A673 (cell line): Measurements from ENCODE around the gene TRIM38. TPM values are rescaled to one million over a fixed set of nuclear protein-coding genes. Genes with fewer than 3 reads are reported as not detected.

Source experiments
- BruUV-seq: library from RNA; stranded (reverse); fragments of 400-500 nt; replicated peaks from 2 replicates; lab custom pipeline; 2021; lab: Mats Ljungman, UMichigan
- CTCF ChIA-PET: fragments of 300-600 bp; sonication (Branson Sonifier 250); formaldehyde crosslinking; loops from one replicate; lab custom pipeline; 2022; ENCODE audit warnings: antibody characterized with exemption; lab: Charles Lee
- POLR2A ChIA-PET: fragments of 300-600 bp; sonication (Branson Sonifier 250); formaldehyde crosslinking; loops from one replicate; lab custom pipeline; 2022; ENCODE audit warnings: antibody characterized with exemption; ENCODE audit not compliant: low non-redundant PET; lab: Charles Lee
- DNase-seq: peaks from one replicate; pipeline ENCODE4 v3.0.0-alpha.2; 2015; ENCODE audit warnings: low spot score
- H3K27ac ChIP-seq: fragments of 200-600 bp; sonication (generic); 2 replicates; pipeline ENCODE4 v1.5.1; 2016; ENCODE audit warnings: mixed run types, low read depth, mild to moderate bottlenecking, mixed read lengths, antibody characterized with exemption, low read length; ENCODE audit not compliant: poor library complexity, severe bottlenecking
- H3K27me3 ChIP-seq: fragments of 200-600 bp; sonication (generic); replicated peaks from 2 replicates; pipeline ENCODE4 v1.6.1; 2017; ENCODE audit warnings: mixed run types, low read depth, mild to moderate bottlenecking, mixed read lengths, antibody characterized with exemption, low read length; ENCODE audit not compliant: insufficient read depth, poor library complexity
- H3K36me3 ChIP-seq: fragments of 200-600 bp; sonication (generic); 2 replicates; pipeline ENCODE4 v1.6.1; 2016; ENCODE audit warnings: mixed run types, mild to moderate bottlenecking, mixed read lengths, antibody characterized with exemption, low read length; ENCODE audit not compliant: insufficient read depth, poor library complexity, severe bottlenecking
- H3K4me1 ChIP-seq: fragments of 200-600 bp; sonication (generic); 2 replicates; pipeline ENCODE4 v1.6.1; 2017; ENCODE audit warnings: mixed run types, mild to moderate bottlenecking, mixed read lengths, antibody characterized with exemption, low read length; ENCODE audit not compliant: insufficient read depth, poor library complexity, severe bottlenecking
- H3K4me3 ChIP-seq: fragments of 200-600 bp; sonication (generic); 2 replicates; pipeline ENCODE4 v1.5.1; 2016; ENCODE audit warnings: low read depth, mixed run types, mild to moderate bottlenecking, mixed read lengths, low read length; ENCODE audit not compliant: poor library complexity, severe bottlenecking
- H3K9me3 ChIP-seq: fragments of 200-600 bp; sonication (generic); 2 replicates; pipeline ENCODE4 v1.6.1; 2016; ENCODE audit warnings: mixed run types, low read depth, mild to moderate bottlenecking, mixed read lengths, antibody characterized with exemption, low read length; ENCODE audit not compliant: poor library complexity, severe bottlenecking
- EZH2 ChIP-seq: fragments of 200-600 bp; sonication (generic); IDR thresholded peaks from 2 replicates; pipeline ENCODE4 v1.6.1; 2017; ENCODE audit warnings: borderline replicate concordance, low read depth, mild to moderate bottlenecking, mixed read lengths, antibody characterized with exemption, low read length; ENCODE audit not compliant: poor library complexity, severe bottlenecking
- intact Hi-C: fragments of 100-400 bp; cut with micrococcal nuclease; formaldehyde crosslinking; loops from one replicate; pipeline ENCODE4 v1.10.0; 2022; ENCODE audit not compliant: unreplicated experiment
- total RNA-seq: library from RNA; stranded (reverse); gene quantifications from 2 replicates; pipeline ENCODE4 v1.2.3, GENCODE V29; 2021
- TF ChIP-seq, protein P1 (sequence below): fragments of 300-800, 200-600 bp; sonication (generic); conservative IDR thresholded peaks from 2 replicates; pipeline ENCODE4 v1.5.1; 2017; ENCODE audit warnings: low read depth, mild to moderate bottlenecking, antibody characterized with exemption, low read length, moderate library complexity, mixed read lengths

The TRIM38 gene
- total RNA-seq, 1 experiment from 2014 or later: 9.7 TPM

DNA sequence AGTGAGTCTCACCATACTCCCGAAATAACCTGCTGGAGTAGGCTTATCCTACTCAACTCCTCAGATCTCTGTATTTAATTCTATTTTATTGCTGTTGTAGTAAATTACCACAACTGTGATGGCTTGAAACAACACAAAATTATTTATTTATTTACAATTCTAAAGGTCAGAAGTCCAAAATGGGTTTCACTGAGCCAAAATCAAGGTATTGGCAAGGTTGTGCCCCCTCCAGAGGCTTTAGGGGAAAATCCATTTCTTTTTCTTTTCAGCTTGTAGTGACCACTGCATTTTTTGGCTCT, 31.2 kb upstream of the TRIM38 start:
- ChIA-PET POLR2A (no interaction called here), CTCF (no interaction called here)
- no TSS peak for BruUV-seq

DNA sequence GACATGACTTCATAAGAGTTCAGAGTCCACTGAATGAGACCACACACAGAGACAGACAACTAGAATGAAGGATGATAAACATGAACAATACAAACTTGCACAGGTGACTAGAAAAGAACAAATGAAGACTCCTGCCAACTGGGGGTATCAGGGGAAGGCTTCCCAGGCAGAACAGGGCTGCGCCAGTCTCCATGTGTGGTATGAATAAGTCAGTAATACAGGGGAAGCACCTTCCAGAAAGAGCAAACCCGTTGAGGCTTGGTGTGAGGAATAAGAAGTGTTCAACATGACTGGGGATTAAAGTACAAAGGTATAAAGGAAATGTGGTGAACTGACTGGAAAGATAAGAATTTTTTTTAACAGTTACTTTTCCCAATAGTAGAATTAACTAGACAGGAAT, 28.4 kb upstream of the TRIM38 start:
- H3K27ac ChIP-seq: no peak overlapping the region
- no peak overlapping the region for H3K4me3 ChIP-seq
- H3K27me3 ChIP-seq: no peaks in the 10 kb centered on the region
- no peaks in the 10 kb centered on the region for H3K4me1 ChIP-seq
- no peaks in the 10 kb centered on the region for H3K9me3 ChIP-seq
- TF ChIP-seq, protein P1, sequence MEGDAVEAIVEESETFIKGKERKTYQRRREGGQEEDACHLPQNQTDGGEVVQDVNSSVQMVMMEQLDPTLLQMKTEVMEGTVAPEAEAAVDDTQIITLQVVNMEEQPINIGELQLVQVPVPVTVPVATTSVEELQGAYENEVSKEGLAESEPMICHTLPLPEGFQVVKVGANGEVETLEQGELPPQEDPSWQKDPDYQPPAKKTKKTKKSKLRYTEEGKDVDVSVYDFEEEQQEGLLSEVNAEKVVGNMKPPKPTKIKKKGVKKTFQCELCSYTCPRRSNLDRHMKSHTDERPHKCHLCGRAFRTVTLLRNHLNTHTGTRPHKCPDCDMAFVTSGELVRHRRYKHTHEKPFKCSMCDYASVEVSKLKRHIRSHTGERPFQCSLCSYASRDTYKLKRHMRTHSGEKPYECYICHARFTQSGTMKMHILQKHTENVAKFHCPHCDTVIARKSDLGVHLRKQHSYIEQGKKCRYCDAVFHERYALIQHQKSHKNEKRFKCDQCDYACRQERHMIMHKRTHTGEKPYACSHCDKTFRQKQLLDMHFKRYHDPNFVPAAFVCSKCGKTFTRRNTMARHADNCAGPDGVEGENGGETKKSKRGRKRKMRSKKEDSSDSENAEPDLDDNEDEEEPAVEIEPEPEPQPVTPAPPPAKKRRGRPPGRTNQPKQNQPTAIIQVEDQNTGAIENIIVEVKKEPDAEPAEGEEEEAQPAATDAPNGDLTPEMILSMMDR: no peak
- TF ChIP-seq EZH2: no peak
- no peak for DNase-seq
- BruUV-seq: no TSS peak
- no peaks in the 10 kb centered on the region for H3K36me3 ChIP-seq
- ChIA-PET CTCF (no interaction called here), POLR2A (no interaction called here)
- intact Hi-C loops: no loop called here

More for the DNA sequence above, 31.2 kb upstream of the TRIM38 start:
- intact Hi-C loops: no loop called here
- Histone ChIP-seq H3K27ac (no peak overlapping the region), H3K9me3 (no peaks in the 10 kb centered on the region), H3K36me3 (no peaks in the 10 kb centered on the region), H3K27me3 (no peaks in the 10 kb centered on the region), H3K4me1 (no peaks in the 10 kb centered on the region), H3K4me3 (no peak overlapping the region)
- no peak for DNase-seq
- TF ChIP-seq EZH2: no peak
- TF ChIP-seq, protein P1: no peak

DNA sequence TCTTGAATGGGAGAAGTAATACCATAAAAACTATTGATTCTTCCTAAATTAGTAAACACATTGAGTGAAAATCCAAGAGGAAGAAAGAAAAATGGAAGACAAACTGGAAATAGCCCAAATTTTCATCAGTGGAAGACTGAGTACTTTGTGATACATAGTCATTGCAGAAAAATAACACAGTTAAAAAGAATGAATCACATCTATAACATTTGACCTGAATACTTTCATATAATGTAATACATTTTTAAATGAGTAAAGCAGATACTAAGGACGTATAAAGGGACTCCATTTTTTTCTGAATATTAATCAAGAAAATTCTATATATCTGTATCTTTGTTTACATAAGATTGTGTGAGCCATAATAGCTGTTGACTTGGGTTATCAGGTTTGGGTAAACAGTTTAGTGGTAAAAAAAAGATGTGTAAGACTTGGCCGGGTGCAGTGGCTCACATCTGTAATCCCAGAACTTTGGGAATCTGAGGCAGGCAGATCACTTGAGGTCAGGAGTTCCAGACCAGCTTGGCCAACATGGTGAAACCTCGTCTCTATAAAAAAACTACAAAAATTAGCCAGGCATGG, 27.8 kb upstream of the TRIM38 start:
- intact Hi-C loops: no loop called here
- TF ChIP-seq, protein P1: no peak
- no peak for TF ChIP-seq EZH2
- Histone ChIP-seq H3K9me3 (no peaks in the 10 kb centered on the region), H3K27ac (no peak overlapping the region), H3K4me3 (no peak overlapping the region), H3K36me3 (no peaks in the 10 kb centered on the region), H3K27me3 (no peaks in the 10 kb centered on the region), H3K4me1 (no peaks in the 10 kb centered on the region)
- no peak for DNase-seq
- no TSS peak for BruUV-seq
- ChIA-PET POLR2A (no interaction called here), CTCF (no interaction called here)
